GM19438 (cell line): ENCODE results near the gene DDIT4L.
"Not testable (repeated sequence)": the region's sequence is repeated elsewhere in the genome, so short reads cannot be mapped to it uniquely, and the experiment has no call there.

Experiments used
- ATAC-seq: cut with Tn5 transposase; IDR thresholded peaks from one replicate; pipeline ENCODE4 v1.9.1; 2021; ENCODE audit warnings: low read depth; ENCODE audit not compliant: unreplicated experiment

Gene DDIT4L, protein sequence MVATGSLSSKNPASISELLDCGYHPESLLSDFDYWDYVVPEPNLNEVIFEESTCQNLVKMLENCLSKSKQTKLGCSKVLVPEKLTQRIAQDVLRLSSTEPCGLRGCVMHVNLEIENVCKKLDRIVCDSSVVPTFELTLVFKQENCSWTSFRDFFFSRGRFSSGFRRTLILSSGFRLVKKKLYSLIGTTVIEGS

DNA sequence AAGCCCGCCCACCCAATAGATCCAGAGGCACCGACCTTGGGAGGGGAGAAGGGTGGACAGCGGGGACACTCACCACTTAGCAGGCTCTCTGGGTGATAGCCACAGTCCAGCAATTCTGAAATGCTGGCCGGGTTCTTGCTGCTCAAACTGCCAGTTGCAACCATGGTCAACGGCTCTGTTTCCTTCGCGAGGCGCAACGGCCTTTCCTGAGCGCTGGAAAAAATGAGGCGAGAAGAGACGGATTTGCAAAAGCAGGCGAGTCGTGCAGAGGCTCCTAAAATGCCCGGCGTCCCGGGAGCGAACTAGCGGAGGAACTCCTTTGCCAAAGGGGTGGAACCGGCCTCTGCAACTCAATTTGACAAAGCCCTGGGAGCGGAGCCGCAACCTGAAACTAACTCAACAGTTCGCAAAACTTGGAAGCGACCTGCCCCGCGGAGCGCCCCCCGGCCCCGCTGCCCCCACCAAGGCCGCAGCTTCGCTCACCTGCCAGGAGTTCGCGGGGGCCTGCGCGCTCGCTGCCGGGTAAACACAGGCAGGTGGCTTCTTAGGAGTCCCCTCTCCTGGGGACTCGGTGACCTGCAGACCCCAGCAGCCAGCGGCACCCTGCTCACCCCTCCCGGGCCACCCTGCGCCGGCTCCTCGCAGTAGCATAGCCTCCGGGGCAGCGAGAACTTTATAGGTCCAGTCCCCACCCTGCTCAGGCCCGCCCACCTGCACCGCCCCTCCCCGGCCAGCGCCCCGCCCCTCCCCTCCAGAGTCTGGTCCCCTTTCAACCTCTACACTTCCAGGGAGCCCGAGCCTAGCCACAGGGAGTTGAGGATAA lies at the start of gene DDIT4L:
TSS of gene DDIT4L (minus strand) at position 649 of the 823 bp plus-strand sequence. CDS start at position 164, 485 bp downstream.
- ATAC-seq: no peak

DNA sequence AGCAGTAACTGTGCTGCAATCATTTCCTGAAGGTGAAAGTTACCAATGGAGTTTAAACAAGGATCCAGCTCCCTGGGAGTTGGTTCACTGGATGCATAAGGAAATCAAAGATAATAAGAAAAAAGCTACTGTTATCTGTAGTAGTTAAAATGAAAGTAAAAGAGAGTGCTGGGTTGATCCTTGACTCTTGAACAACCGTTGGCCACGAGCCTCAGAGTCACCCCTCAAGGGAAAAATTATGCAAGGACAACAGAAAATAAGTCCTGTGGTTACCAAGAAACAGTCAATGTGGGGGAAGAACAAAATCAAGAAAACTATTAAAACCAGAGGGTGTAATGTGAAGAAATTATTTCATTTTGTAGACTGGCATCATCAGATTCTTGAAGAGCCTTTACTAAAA lies 49.7 kb upstream of the DDIT4L start:
- no peak for ATAC-seq

DNA sequence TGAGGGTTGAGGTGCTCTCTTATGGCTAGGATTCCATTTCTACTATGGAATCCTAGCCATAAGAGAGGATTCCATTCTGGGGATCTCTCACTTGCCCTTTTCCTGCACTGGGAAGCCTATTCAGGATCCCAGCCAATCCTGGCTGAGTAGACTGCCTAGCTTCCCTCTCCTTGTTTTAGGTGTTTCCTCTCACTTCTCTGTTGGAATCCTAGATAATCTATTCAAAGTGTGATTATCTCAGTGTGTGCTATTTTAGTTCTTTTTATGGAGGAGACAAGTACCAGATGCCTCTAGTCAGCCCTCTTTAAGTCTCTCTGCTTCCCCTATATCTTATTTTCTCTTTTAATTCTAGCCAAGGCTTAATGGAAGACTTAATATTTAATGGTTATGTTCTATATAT lies 34.5 kb upstream of the DDIT4L start:
- ATAC-seq: no peak

DNA sequence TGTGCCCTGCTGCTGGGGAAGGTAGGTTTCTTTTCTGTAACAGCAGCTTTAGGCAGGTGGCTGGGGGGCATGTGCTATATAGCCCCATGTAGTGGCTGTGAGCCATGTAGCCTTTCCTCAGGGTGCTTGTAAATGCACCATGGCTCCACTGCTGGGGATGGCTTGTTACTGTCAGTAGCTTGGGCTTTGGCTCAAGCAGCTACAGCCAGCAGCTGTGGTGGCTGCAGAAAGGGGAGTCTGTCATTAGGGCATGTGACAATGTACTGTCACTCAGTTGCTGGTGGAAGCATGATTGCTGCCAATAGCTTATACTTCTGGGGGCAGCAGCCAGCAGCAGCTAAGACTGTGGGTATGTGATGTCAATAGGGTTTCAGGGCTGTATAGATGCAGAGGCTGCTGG lies 33.9 kb upstream of the DDIT4L start:
- no peak for ATAC-seq

DNA sequence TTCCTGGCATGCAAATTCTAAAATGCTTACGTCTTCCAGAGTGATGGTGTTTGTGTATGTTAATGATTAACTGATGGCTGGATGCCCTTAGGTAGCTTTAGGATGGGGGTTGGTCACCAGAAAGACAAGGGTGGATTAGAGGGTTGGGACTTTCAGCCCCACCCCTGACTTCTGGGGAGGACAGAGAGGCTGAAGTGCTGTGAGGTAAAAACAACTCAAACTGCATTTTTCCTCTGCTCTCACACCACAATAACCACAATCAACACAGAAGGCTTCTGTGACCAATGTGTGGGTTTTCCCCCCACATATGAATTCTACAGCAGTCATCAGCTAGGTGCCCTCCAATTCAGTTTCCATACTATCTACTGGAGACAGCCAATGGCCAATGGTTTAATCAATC lies 18.7 kb upstream of the DDIT4L start:
- peak; percentile 90 for ATAC-seq

DNA sequence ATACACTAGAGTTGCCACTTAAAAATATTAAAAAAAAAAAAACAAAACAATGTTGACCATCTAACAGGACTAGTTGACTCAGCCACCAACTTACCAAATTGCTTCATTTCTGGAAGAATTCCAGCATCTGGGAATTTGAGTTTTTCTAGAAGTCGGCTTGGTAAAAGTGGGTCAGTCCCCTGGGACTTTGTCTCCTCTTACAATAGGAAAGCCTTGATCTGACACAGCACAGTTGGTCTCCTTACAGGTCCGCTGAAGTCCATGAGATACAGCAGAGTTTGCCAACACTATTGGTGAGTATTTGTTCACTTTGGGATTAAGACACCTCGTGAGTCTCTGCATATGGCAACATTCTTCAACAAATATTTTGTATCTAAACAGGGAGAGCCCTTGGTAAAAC lies 18.2 kb upstream of the DDIT4L start:
- peak; percentile 3 for ATAC-seq

DNA sequence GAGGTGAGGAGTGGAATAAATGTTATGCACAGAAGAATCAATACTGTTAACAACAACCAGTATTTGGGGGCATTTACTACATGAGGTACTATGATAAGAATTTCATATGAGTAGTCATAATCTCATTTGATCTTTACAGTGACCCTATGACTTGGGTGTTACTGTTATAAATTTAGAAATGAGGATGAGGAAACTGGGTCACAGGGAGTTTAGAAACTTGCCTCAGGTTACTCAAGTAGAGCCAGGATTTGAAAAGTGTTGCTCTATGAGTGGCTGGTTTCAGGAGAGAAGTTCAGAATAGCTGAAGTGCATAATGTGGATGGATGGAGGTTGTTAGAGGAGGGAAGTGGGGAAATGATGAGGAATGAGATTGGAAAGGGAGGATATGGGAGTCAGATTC lies 16.6 kb upstream of the DDIT4L start:
- no peak for ATAC-seq

DNA sequence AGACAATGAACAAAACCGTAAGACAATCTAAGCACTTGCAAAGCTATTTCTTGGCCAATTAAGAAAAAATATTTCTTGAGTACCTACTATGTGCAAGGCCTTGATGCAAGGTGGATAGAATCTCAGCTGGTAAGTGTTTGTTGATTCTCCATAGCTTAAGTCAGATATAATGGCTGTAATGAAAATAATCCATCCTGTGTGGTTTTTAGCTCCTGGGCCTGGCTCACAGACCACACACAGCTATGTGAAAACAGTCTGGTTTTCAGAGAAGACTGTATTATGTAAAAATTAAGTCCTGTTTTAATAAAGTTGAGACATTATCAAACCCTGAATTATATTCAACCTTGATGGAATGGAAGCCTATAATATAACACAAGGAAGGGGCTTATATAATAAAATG lies 7.8 kb upstream of the DDIT4L start:
- no peak for ATAC-seq

DNA sequence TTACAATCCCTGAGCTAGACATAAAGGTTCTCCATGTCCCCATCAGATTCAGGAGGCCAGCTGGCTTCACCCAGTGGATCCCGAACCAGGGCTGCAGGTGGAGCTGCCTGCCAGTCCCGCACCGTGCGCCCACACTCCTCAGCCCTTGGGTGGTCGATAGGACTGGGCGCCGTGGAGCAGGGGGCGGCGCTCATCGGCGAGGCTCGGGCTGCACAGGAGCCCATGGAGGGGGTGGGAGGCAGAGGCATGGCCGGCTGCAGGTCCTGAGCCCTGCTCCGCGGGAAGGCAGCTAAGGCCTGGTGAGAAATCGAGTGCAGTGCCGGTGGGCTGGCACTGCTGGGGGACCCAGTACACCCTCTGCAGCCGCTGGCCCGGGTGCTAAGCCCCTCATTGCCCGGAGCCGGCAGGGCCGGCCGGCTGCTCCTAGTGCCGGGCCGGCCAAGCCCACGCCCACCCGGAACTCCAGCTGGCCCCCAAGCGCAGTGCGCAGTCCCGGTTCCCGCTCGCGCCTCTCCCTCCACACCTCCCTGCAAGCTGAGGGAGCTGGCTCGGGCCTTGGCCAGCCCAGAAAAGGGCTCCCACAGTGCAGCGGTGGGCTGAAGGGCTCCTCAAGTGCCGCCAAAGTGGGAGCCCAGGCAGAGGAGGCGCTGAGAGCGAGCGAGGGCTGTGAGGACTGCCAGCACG lies 6.3 kb upstream of the DDIT4L start:
- not testable (repeated sequence) for ATAC-seq

DNA sequence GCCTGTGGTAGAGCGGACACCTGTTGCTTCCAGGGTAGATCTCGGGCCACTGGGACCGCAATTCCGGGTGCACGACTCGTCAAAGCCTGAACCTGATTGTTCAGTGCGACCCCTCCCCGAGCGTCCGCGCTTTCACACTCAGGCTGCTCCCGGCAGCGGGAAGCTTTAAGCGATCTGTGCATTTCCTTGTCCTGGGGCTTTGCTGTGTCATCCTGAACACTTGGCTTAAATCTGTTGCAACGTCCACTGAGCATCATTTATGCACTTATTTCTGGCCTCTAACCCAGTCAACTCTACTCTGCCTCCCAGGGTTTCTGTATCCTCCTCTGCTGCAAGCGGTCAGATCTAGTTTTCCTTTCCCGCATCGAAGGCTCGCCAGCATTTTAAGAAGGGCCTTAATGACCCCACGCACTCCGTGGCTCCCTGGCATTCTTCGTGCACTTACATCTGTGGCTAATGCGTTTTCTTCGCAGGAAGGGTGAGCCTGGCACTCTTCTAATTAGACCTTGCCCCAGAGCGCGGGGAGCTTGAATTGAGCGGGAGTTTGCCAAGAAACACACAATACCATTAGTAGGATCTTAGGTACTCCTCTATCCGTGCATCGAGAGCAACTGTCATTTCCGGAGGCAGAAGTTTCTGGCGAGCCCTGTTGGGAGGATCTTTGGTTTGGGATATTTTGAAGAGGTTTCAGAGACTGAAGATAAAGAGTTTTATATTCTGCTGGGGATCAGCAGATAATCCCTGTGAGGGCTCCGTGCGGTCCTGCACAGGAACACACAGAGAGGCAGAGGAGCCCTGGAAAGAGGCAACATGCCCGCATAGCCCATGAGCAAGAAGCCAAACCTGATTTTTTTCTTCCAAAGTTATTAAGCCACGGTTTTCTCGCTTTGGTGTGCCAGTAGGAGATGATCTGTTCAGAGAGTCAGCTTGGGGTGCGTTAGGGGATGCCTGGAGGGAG lies 654 bp upstream of the DDIT4L start:
- no peak for ATAC-seq

DNA sequence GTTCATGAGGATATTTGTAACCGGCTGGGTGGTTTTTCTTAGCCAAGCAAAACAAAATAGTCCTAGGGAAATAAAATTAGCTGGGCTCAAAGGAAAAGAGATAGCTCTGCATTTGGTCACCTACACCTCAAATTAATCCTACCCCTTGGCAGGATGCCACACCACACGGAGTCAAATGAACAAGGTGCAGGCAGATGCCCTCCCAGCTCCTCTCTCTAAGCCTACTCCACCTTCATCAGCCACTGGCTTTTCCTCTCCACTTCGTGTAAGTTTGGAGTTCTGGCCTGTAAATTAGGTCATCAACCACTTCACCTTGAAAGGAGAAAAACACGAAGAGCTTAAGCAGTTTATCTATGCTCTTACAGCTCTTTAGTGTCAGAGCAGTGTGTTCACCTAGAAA lies 1.4 kb downstream of the DDIT4L start:
- no peak for ATAC-seq

DNA sequence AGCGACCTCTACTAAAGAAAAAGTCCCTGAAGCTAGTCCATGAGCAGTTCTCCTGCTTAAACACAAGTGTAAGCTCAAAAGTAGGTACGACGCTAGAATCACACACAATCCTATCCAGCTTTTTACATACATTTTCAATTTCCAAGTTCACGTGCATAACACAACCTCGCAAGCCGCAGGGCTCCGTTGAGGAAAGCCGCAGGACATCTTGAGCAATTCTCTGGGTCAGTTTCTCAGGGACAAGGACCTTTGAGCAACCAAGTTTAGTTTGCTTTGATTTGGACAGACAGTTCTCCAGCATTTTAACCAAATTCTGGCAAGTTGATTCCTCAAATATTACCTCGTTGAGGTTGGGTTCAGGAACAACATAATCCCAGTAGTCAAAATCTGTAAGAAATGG lies 2.5 kb downstream of the DDIT4L start:
- no peak for ATAC-seq

DNA sequence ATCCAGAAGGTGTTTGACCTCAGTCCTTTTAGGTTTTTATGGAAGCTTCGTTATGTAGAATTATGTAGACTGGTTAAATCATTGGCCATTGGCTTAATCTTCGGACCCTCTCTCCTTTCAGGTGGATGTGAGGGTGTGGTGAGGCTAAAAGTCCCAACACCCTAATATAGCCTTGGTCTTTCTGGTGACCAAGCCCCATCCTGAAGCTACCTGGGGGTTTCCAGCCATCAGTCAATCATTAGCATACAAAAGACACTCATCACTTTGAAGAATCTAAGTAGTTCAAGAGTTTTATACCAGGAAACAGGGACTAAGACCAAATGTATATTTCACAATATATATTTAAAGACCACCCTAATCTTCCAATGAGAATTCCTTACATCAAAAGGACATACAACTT lies 5.5 kb downstream of the DDIT4L start:
- no peak for ATAC-seq

DNA sequence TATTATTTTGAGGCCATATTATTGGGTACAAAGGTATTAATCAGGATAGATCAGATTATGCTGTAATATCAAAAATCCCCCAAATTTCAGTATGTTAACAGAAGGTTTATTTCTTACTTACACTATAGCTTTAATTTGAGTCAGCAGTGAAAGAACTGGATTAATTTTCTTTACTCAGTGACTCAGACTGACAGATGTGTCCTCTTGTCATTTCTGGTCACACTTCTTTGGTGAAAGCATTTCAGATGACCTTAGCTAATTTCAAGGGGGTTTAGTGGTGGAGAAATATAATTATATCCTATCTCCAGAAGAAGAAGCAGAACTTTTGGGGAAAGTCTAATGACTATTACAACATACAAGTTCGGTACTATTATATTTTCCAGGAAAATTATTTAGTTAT lies 12.4 kb downstream of the DDIT4L start:
- no peak for ATAC-seq

DNA sequence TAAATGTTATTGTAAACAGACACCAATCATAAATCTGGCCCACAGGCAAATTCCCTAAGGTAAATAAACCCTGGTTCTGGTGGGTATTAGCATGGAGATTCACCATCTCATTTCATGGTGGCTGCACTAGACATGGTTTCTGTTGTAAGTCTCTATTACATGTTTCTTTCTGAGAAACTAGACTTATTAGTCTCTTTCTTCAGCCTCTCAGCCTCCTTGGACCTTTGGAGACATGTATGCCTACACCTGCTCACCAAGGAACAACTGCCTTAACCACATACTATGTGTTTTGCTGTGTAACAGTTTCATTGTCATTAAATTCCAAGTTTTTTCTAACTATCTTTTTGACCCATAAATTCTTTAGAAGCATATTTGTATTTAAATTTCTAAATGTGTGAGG lies 13.1 kb downstream of the DDIT4L start:
- no peak for ATAC-seq

DNA sequence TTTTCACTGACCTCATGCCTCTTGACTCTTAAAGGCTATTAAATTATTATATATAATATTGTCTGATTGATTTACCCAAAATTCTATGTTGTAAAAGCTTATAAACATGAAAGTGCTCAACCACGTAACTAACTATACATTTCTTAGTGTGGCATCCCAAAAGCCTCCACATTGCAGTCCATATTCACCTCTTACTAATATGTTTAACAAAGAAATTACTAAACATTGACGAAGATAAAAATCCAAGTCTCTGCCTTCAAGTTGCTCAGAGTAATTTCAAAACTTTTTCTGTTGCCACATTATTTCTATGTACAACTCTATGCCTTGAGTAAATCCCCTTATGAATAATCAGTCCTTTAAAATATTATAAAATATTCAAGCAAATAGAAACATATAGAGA lies 14.4 kb downstream of the DDIT4L start:
- ATAC-seq: no peak

DNA sequence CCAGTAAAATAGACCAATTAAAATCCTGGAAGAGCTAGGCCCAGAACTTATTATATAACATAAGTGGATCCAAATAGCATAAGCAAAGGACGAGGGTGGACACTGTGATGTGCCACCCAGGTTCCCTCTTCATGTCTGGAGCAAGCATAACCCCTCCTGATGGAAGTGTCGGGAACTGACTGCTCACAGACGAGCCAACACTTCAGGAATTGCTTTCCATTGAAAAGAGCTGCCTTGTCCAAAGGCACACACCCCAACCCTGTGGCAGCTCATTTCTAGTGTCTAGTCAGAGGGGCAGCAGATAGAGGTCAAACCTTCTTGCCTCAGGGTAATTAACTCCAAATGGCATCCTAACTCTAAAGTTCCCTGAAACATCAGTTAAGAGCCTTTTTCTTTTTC lies 15.3 kb downstream of the DDIT4L start:
- no peak for ATAC-seq

DNA sequence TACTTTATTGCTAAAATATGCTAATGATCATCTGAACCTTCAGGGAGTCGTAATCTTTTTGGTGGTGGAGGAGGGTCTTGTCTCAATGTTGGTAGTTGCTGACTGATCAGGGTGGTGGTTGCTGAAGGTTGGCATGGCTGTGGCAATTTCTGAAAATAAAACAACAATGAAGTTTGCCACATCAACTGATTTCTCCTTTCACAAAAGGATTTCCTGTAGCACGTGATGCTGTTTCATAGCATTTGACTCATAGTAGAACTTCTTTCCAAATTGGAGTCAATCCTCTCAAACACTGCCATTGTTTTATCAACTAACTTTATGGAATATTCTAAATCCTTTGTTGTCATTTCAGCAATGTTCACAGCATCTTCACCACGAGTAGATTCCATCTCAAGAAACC lies 19.3 kb downstream of the DDIT4L start:
- ATAC-seq: no peak

DNA sequence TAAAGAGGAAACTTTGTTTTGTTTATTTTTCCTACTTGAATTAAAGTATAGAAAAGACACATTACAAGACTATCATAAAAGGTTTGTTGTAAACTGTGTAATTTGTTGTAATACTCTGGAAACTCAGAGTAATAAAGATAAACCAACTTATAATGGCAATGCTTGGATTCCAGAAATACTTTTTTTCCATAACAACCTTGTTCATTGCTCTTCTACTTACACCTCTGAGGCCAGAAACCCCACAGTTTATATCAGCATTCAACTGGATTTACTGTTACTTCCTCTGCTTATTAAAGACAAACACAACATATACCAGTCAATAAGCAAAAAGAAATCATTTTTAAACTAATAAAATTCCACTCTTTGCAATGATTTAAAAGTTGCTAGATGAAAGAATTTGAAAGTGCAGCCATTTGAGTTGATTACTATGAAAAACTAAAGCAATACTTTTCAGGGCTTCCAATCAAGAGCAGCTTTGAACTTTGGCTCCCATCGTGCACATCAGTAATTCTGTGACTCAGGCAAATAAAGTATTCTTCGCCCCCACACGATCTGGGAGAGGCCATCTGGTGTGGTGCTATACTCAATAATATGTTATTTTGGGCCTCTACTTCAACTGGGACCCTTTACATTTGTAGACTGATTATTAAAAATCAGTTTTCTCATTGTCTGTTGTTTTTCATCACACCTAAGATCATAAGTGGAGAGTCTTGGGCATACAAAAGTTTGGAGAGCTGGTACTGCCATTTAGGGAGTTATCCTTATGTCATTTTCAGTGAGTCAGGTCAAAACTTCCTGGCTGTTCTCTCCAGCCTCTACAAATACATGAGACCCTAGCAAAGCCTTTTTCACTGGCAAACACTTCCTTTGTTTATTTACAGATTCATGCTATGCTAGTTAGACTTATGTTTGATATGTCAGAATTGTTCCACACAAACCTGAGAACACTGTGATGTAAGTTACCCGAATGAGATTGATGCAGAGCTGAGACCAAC lies 20.5 kb downstream of the DDIT4L start:
- ATAC-seq: no peak
